PC-3 (cell line): Measurements from ENCODE around the gene LCNL1.

Experiments
- EZH2phosphoT487 ChIP-seq: fragments of 300-600 bp; sonication (generic); IDR thresholded peaks from 2 replicates; pipeline ENCODE4 v1.6.1; 2018; ENCODE audit warnings: mild to moderate bottlenecking, antibody characterized with exemption, low read length, borderline replicate concordance
- TF ChIP-seq, protein P1 (sequence below): fragments of 300-600 bp; sonication (generic); conservative IDR thresholded peaks from 2 replicates; pipeline ENCODE4 v1.5.1; 2017; ENCODE audit warnings: antibody characterized with exemption, low read depth, mild to moderate bottlenecking, low read length

DNA sequence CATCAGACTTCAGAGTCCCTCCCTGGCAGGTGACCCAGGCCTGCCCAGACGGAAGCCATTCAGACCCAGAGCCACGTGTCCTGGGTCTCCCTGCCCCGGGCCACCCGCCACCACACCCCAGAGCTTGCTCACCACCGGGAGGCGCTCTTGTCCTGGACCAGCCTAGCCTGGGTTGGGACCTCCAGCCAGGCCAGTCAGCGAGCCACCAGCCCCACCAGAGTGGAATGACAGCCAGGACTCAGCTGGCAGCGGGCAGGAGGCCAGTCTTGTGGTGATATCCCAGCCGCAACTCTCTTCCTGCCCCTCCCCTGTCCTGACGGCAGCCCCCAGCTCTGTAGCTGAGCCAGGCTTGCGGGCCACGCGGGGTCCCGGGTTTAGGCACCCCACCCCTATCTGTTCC is 7.1 kb upstream of the LCNL1 start:
- TF ChIP-seq, protein P1, sequence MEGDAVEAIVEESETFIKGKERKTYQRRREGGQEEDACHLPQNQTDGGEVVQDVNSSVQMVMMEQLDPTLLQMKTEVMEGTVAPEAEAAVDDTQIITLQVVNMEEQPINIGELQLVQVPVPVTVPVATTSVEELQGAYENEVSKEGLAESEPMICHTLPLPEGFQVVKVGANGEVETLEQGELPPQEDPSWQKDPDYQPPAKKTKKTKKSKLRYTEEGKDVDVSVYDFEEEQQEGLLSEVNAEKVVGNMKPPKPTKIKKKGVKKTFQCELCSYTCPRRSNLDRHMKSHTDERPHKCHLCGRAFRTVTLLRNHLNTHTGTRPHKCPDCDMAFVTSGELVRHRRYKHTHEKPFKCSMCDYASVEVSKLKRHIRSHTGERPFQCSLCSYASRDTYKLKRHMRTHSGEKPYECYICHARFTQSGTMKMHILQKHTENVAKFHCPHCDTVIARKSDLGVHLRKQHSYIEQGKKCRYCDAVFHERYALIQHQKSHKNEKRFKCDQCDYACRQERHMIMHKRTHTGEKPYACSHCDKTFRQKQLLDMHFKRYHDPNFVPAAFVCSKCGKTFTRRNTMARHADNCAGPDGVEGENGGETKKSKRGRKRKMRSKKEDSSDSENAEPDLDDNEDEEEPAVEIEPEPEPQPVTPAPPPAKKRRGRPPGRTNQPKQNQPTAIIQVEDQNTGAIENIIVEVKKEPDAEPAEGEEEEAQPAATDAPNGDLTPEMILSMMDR, result no peak
- TF ChIP-seq EZH2phosphoT487, result no peak
